CD4-positive, CD25-positive, alpha-beta regulatory T cell (primary cell): ENCODE measurements around the gene LRPAP1. TPM values are rescaled to one million over a fixed set of nuclear protein-coding genes. Genes with fewer than 3 reads are reported as not detected.

Source experiments
- ATAC-seq, 2 donors: fragments of 150-1000 bp; cut with Tn5 transposase; one replicate each; pipeline ENCODE4 v1.10.0; 2021; ENCODE audit warnings: low read depth in 2 of 2, moderate number of reproducible peaks in 2 of 2, moderate library complexity in 1 of 2
- DNase-seq, 3 donors: peaks; one replicate each; pipeline versions ENCODE4 v3.0.0 to v3.0.0-alpha.2; 2012 to 2022; ENCODE audit warnings: mixed read lengths in 1 of 3
- H3K27ac ChIP-seq: one replicate; pipeline ENCODE4 v1.7.0; 2013; ENCODE audit warnings: mild to moderate bottlenecking, low read length; ENCODE audit not compliant: insufficient read depth, poor library complexity, severe bottlenecking
- H3K27me3 ChIP-seq: one replicate; pipeline ENCODE4 v1.7.0; 2013; ENCODE audit warnings: low read length; ENCODE audit not compliant: control insufficient read depth, insufficient read depth
- H3K36me3 ChIP-seq: one replicate; pipeline ENCODE4 v1.7.0; 2013; ENCODE audit warnings: mild to moderate bottlenecking, low read length, moderate library complexity; ENCODE audit not compliant: control insufficient read depth, insufficient read depth
- H3K4me1 ChIP-seq: 2 replicates; pipeline ENCODE4 v1.7.0; 2013; ENCODE audit warnings: mild to moderate bottlenecking, low read length; ENCODE audit not compliant: insufficient read depth, control insufficient read depth, poor library complexity, severe bottlenecking
- H3K4me3 ChIP-seq: one replicate; pipeline ENCODE4 v1.7.0; 2013; ENCODE audit warnings: low read depth, mild to moderate bottlenecking, low read length, moderate library complexity
- H3K9me3 ChIP-seq, 2 experiments: 1 replicate in 1 of 2; 2 replicates in 1 of 2; pipeline ENCODE4 v1.7.0; 2013; ENCODE audit warnings: low read length in 2 of 2, mild to moderate bottlenecking in 1 of 2, moderate library complexity in 1 of 2; ENCODE audit not compliant: control insufficient read depth in 2 of 2
- H3K27ac Mint-ChIP-seq, 3 donors: one replicate each; pipeline ENCODE4 v1.8.0; 2020 to 2022; ENCODE audit warnings: mild to moderate bottlenecking in 3 of 3, mixed read lengths in 3 of 3, moderate library complexity in 2 of 3
- H3K27me3 Mint-ChIP-seq: one replicate; pipeline ENCODE4 v1.8.0; 2022; ENCODE audit warnings: mild to moderate bottlenecking, mixed read lengths
- H3K36me3 Mint-ChIP-seq: one replicate; pipeline ENCODE4 v1.8.0; 2020; ENCODE audit warnings: mixed read lengths
- H3K4me1 Mint-ChIP-seq, 4 donors: one replicate each; pipeline ENCODE4 v1.8.0; 2020 to 2022; ENCODE audit warnings: mixed read lengths in 4 of 4, mild to moderate bottlenecking in 1 of 4
- H3K4me3 Mint-ChIP-seq, 4 donors: one replicate each; pipeline ENCODE4 v1.8.0; 2020 to 2022; ENCODE audit warnings: mild to moderate bottlenecking in 4 of 4, mixed read lengths in 4 of 4, moderate library complexity in 3 of 4
- H3K9me3 Mint-ChIP-seq, 7 donors: one replicate each; pipeline ENCODE4 v1.8.0; 2020 to 2022; ENCODE audit warnings: mixed read lengths in 7 of 7, mild to moderate bottlenecking in 3 of 7, moderate library complexity in 2 of 7
- polyA plus RNA-seq, 4 donors: library from polyadenylated mRNA; unstranded; fragments of 300-500 nt; fragmentation: Illumina TruSeq; gene quantifications; one replicate each; pipeline ENCODE4 v1.2.3, GENCODE V29; 2021
- total RNA-seq: library from RNA; stranded (reverse); gene quantifications from one replicate; pipeline ENCODE4 v1.2.3, GENCODE V29; 2022

LRPAP1 gene
- total and polyA plus RNA-seq, 5 donors from 2014 or later = 78.4 to 111 (median 99.2) TPM

- H3K9me3 ChIP-seq = no peaks in the 10 kb centered on the region
- ATAC-seq (no peak), DNase-seq (no peak)
- H3K36me3 ChIP-seq = peaks cover 9% of the 10 kb centered on the region
- H3K27me3 Mint-ChIP-seq = no peaks in the 10 kb centered on the region
- H3K27me3 ChIP-seq = no peaks in the 10 kb centered on the region
- peaks cover 24% of the 10 kb centered on the region for H3K4me1 ChIP-seq
- peaks cover 0 to 7% (median 0%) of the 10 kb centered on the region in 7 donors for H3K9me3 Mint-ChIP-seq
- peak overlapping the region in 1 of 3 donors; percentile 98 for H3K27ac Mint-ChIP-seq
- H3K4me1 Mint-ChIP-seq = peaks cover 5 to 43% (median 22%) of the 10 kb centered on the region in 4 donors
- peaks cover 4% of the 10 kb centered on the region for H3K36me3 Mint-ChIP-seq
- peak overlapping the region; percentile 61 for H3K27ac ChIP-seq
- peak overlapping the region; percentile 91 to 99 (median 98) for H3K4me3 Mint-ChIP-seq
- H3K4me3 ChIP-seq = no peak overlapping the region
Observed at GRCh38 chr4:3532751-3533422, 665 bp upstream of the LRPAP1 start.

- H3K4me1 Mint-ChIP-seq = peaks cover 5 to 53% (median 27%) of the 10 kb centered on the region in 4 donors
Observed at GRCh38 chr4:3531318-3531878, 824 bp downstream of the LRPAP1 start.

DNA sequence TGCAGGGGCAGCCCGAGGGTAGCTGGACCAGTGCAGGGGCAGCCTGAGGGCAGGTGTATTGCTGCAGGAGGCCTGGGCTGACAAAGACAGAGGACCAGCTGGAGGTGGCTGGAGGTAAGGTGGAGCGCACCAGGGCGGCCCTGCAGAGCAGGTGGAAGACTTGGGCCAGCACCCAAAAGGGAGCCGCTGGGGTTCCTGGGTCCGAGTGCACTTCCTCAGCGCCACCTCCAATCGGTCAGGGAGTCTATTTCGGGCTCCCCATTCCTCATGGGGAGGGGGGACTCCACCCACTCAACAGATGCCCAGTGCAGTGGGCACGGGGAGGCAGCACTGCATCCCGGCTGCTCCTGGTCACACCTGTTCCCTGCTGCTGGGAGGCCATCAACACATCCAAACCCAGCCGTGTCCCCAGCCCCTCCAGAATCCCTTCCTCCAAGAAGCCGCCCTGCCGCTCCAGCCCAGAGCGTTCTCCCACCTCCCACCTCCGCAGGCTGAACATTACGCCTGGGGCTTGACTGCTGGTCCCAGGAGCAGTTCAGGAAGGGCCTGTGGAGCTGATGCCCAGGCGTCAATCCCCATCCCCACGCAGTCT is 1.5 kb downstream of the LRPAP1 start:
- H3K27ac Mint-ChIP-seq = peak overlapping the region in 1 of 3 donors; percentile 53
- peaks cover 24% of the 10 kb centered on the region for H3K4me1 ChIP-seq
- ATAC-seq (no peak), DNase-seq (no peak)
- H3K4me1 Mint-ChIP-seq = peaks cover 5 to 56% (median 28%) of the 10 kb centered on the region in 4 donors
- no peaks in the 10 kb centered on the region for H3K27me3 ChIP-seq
- H3K36me3 Mint-ChIP-seq = peaks cover 7% of the 10 kb centered on the region
- no peak overlapping the region for H3K27ac ChIP-seq
- no peaks in the 10 kb centered on the region for H3K9me3 ChIP-seq
- H3K9me3 Mint-ChIP-seq = peaks cover 0 to 7% (median 0%) of the 10 kb centered on the region in 7 donors
- H3K4me3 Mint-ChIP-seq = peak overlapping the region; percentile 91 to 99 (median 98)
- no peaks in the 10 kb centered on the region for H3K27me3 Mint-ChIP-seq
- peak overlapping the region; percentile 93 for H3K4me3 ChIP-seq
- peaks cover 15% of the 10 kb centered on the region for H3K36me3 ChIP-seq

More at GRCh38 chr4:3531318-3531878, 824 bp downstream of the LRPAP1 start:
- Histone ChIP-seq H3K4me1 (peaks cover 24% of the 10 kb centered on the region), H3K9me3 (no peaks in the 10 kb centered on the region), H3K4me3 (peak overlapping the region; percentile 93), H3K27ac (no peak overlapping the region), H3K36me3 (peaks cover 12% of the 10 kb centered on the region), H3K27me3 (no peaks in the 10 kb centered on the region)
- Mint-ChIP-seq H3K27me3 (no peaks in the 10 kb centered on the region), H3K4me3 (peak overlapping the region; percentile 91 to 99 (median 98)), H3K27ac (peak overlapping the region; percentile 48 to 98 (median 88)), H3K36me3 (peaks cover 7% of the 10 kb centered on the region), H3K9me3 (peaks cover 0 to 7% (median 0%) of the 10 kb centered on the region in 7 donors)
- DNase-seq = no peak
- ATAC-seq = no peak

DNA sequence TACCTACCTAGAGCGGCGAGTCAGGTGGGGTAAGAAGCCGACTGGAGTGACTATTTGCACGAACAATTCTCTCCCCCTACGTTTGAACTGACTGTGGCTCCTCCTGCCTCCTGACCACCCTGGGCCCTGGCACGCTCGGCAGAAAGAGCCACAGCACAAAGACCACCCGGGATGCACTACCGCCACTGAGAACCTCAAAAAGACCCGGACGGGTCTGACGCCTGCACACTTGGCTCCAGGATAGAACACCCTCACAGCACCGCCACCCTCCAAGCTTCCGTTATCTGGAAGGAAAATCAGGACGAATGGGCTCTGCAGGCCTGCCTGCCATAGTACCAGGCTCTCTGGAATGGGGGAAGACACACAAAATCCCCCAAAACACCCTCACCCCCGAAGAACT is 2.2 kb downstream of the LRPAP1 start:
- Mint-ChIP-seq H3K27ac (peak overlapping the region in 1 of 3 donors; percentile 47), H3K36me3 (peaks cover 6% of the 10 kb centered on the region), H3K27me3 (no peaks in the 10 kb centered on the region), H3K4me3 (peak overlapping the region; percentile 85 to 99 (median 92)), H3K9me3 (peaks cover 0 to under 1% (median 0%) of the 10 kb centered on the region in 7 donors), H3K4me1 (peaks cover 5 to 56% (median 28%) of the 10 kb centered on the region in 4 donors)
- no peak for DNase-seq
- H3K27ac ChIP-seq = no peak overlapping the region
- peaks cover 24% of the 10 kb centered on the region for H3K4me1 ChIP-seq
- peak overlapping the region; percentile 13 for H3K4me3 ChIP-seq
- no peaks in the 10 kb centered on the region for H3K9me3 ChIP-seq
- ATAC-seq = no peak
- H3K27me3 ChIP-seq = no peaks in the 10 kb centered on the region
- H3K36me3 ChIP-seq = peaks cover 21% of the 10 kb centered on the region

- no peaks in the 10 kb centered on the region for H3K9me3 Mint-ChIP-seq
- no peaks in the 10 kb centered on the region for H3K9me3 ChIP-seq
- DNase-seq (no peak), ATAC-seq (no peak)
- H3K4me3 Mint-ChIP-seq = peak overlapping the region in 3 of 4 donors; percentile 85 to 99 (median 99)
- peaks cover 10% of the 10 kb centered on the region for H3K36me3 Mint-ChIP-seq
- H3K27me3 ChIP-seq = no peaks in the 10 kb centered on the region
- H3K27me3 Mint-ChIP-seq = no peaks in the 10 kb centered on the region
- H3K36me3 ChIP-seq = peaks cover 28% of the 10 kb centered on the region
- peak overlapping the region in 1 of 3 donors; percentile 47 for H3K27ac Mint-ChIP-seq
- H3K4me3 ChIP-seq = no peak overlapping the region
- H3K27ac ChIP-seq = no peak overlapping the region
- H3K4me1 Mint-ChIP-seq = peaks cover 5 to 56% (median 28%) of the 10 kb centered on the region in 4 donors
- peaks cover 24% of the 10 kb centered on the region for H3K4me1 ChIP-seq
Observed at GRCh38 chr4:3529363-3529762, 2.9 kb downstream of the LRPAP1 start.

DNA sequence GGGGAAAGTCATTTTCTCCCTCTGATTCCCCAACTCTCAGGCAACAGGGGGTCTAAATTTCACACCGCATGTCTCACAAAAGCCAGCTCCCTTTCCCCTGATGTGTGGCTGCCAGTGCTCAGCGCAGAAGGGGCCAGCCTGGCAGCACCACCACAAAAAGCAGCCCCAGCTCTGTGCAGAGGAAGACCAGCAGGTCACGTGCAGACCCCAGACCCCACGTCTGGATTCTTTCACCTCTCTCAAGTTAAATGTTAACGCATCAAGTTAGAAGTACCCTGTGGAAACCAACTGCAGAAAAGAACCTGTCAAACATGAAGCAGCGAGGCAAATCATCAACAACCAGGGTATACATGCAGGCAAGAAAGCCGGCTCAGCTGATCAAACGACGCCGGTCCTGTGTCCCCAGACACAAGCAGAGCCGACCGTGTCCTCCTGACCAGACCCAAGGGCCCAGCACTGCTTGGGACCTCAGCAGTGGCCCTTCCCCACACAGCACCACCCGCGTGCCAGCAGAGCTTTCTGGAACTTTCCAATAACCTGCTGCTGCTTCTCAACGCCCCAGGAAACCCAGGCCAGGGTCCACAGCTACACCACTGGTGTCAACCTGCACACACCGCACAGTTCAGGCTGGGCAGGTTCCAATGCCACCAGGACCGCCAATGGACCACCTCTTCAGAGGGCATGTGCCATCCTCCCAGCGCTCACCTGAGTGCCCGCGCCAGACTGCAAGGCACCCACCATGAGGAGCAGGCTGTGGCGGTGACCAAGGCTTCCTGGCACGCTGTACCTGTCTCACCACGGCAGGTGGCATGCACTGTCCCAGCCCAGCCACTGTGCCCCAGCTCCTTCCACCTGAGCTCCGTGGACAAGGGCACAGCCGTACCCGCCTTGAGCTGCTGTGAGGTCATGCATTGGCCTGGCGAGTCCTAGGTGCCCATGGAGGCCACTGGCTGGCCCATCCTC is 4.0 kb downstream of the LRPAP1 start:
- Histone ChIP-seq H3K27me3 (no peaks in the 10 kb centered on the region), H3K4me3 (no peak overlapping the region), H3K4me1 (peaks cover 24% of the 10 kb centered on the region), H3K9me3 (no peaks in the 10 kb centered on the region), H3K36me3 (peaks cover 39% of the 10 kb centered on the region), H3K27ac (no peak overlapping the region)
- Mint-ChIP-seq H3K4me1 (peaks cover 5 to 52% (median 27%) of the 10 kb centered on the region in 4 donors), H3K9me3 (no peaks in the 10 kb centered on the region), H3K36me3 (peaks cover 13% of the 10 kb centered on the region), H3K27ac (no peak overlapping the region), H3K27me3 (no peaks in the 10 kb centered on the region), H3K4me3 (peak overlapping the region in 2 of 4 donors; percentile 19 to 32)
- DNase-seq = no peak
- ATAC-seq = no peak
